Activated CD4-positive, alpha-beta T cell treated with anti-CD3 and anti-CD28 coated beads, Interleukin-2, Interleukin-4, amounts not matched to agents 100 ng/mL and 50 ng/mL, durations not matched to agents 16 hours and 8 hours (primary cell): ENCODE results near the gene REV3L.
"Not testable (repeated sequence)": the region's sequence is repeated elsewhere in the genome, so short reads cannot be mapped to it uniquely, and the experiment has no call there.

Experiments
- DNase-seq: peaks from one replicate; pipeline ENCODE4 v3.0.0-alpha.2; 2020; ENCODE audit warnings: low spot score

The REV3L gene

DNA sequence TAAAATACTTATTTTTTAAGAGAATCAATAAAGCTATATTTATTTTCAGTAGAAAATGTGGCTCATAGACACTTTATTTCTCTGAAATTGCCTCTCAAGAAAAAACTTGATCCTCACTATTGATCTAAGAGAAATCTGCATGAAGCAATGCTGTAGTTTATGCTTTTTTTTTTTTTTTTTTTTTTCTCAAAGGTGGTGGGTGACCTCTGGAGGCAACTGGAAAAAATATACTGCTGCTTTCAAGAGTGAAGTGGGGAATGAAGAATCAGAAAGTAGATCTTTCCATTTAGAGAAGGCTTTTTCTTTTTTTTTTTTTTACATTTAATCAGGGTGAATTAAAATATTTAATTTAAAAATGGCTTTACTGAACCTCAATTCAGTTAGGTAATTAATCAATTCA is 226.4 kb downstream of the REV3L start:
- DNase-seq: no peak

DNA sequence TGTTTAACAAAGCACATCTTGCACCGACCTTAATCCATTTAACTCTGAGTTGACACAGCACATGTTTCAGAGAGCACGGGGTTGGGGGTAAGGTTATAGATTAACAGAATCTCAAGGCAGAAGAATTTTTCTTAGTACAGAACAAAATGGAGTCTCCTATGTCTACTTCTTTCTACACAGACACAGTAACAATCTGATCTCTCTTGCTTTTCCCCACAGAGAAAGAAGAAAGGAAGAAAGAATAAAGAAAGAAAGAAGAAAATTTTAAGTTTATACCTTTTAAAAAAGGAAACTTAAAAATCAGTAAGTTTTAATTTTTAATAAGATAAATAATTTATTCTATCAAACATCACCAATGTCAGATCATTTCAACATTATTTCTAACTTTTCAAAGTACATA is 227.2 kb downstream of the REV3L start:
- DNase-seq: not testable (repeated sequence)

DNA sequence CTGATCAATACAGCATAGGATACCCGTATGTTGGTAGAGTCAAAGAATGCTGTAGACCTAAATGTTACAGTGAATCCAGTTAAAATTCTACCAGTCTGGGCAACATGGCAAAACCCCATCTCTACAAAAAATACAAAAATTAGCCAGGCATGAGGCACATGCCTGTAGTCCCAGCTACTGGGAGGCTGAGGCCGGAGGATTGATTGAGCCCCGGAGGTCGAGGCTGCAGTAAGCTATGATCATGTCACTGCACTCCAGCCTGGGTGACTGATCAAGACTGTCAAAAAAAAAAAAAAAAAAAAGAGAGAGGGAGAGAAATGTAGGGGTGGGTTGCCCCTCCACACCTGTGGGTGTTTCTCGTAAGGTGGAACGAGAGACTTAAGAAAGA is 228.2 kb downstream of the REV3L start:
- DNase-seq: no peak

DNA sequence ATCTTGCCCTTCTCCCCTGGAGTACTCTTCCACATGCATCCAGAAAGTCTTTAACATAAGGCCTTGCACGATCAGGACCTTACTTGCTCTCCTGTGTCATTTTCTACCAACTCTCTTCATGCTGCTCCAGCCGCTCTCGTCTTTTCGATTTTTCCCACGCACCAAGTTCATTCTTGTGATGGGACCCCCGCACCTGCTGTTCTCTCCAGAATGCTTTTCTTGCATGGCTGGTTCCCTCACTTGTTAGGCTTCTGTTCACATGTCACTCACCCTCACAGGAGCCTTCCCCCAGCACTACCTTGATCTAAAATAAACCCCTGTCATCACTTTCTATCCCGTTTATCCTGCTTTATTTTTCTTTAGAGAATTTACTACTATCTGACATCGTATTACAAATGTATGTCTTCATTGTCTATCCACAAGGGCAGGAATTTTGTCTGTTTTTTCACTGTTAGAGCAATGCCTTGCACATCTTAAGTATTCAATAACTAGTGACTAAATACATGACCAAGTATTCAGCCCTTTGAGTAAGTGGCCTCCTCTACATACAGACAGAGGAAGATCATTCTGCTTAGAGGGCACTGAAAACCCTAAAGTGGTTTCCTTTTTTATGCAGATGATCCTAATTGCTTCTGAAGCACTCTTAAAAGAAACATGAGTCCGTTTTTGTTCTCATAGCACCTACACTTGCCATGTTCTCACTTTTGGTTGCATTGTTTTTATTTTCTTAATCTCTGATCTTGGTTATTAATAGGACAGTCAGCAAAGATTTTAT is 228.8 kb downstream of the REV3L start:
- no peak for DNase-seq

DNA sequence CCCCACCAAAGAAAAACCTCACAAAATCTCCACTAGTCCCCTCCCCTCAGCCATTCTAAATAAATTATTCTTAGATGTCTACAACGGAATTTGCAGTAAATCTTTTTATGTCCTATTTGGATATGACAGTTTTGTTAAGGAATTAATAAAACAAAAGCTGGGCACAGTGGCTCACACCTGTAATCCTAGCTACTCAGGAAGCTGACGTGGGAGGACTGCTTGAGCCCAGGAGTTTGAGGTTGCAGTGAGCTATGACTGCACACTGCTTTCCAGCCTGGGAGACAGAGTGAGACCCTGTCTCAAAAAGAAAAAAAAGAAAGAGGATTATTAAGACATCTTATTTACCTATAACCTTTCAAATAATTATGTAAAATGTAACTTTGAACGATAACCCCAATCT is 230.3 kb downstream of the REV3L start:
- DNase-seq: no peak

DNA sequence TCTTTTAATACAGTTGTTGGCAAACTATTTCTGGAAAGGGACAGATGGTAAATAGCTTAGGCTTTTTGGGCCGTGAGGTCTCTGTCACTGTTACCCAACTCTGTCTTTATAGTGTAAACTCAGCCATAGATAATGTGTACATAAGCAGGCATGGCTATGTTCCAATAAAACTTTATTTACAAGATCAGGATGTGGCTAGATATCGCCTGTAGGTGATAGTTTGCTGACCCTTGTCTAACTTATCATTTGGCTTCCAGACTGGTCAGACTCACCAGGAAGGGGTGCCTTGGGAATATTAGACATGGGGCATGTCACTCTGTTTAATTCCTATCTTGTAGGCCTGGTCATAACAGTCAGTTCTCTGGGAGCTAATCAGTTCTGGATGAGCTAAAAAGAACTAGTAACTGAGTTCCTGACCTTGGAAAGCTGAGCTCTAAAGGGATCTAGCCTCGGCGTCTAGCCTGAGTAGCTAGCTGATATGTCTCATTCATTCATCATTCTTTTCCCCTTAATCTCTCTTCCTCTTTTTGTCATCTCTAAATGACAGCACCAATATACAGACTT is 232.1 kb downstream of the REV3L start:
- no peak for DNase-seq
